K562 (cell line): ENCODE data around the gene HPS5. TPM values are rescaled to one million over a fixed set of nuclear protein-coding genes. Genes with fewer than 3 reads are reported as not detected.
A peak's percentile ranks its signal among the peaks of the same experiment; 100 is the strongest.

ENCODE experiments used
- ATAC-seq: fragments of 200-7000 bp; cut with Tn5 transposase; 3 replicates; pipeline ENCODE4 v1.9.1; 2020; ENCODE audit warnings: moderate library complexity
- BruUV-seq: library from RNA; stranded (reverse); fragments of 400-500 nt; replicated peaks from 2 replicates; lab custom pipeline; 2021; lab: Mats Ljungman, UMichigan
- CTCF ChIA-PET: fragments of 300-600 bp; formaldehyde crosslinking; extraction: SDS; loops from one replicate; lab custom pipeline; 2021; ENCODE audit warnings: low intra/inter-chr PET ratio; lab: Yijun Ruan, JAX
- POLR2A ChIA-PET: fragments of 300-600, 350-650 bp; sonication (Branson Sonifier 250); formaldehyde crosslinking; extraction: SDS; loops from one replicate; lab custom pipeline; 2021; ENCODE audit warnings: antibody characterized with exemption, inconsistent platforms; lab: Yijun Ruan, JAX
- DNase-seq, 4 experiments: peaks; one replicate each; pipeline versions ENCODE4 v3.0.0 to v3.0.0-alpha.2; 2011 to 2018; ENCODE audit warnings: low spot score in 3 of 4, mixed read lengths in 3 of 4; ENCODE audit errors: extremely low read depth in 1 of 4
- FAIRE-seq: peaks from 2 replicates; lab custom pipeline; 2011; peaks lifted over from hg19 to GRCh38; lab: Jason Lieb, UNC
- H2AFZ ChIP-seq: 2 replicates; pipeline ENCODE4 v1.6.0; 2011; ENCODE audit warnings: low read depth, low read length, control low read depth, inconsistent platforms
- H3K27ac ChIP-seq: fragments of 200-600 bp; 3 replicates; pipeline ENCODE4 v1.8.0; 2011; ENCODE audit warnings: low read depth, mild to moderate bottlenecking, control low read depth, inconsistent platforms, low read length, moderate library complexity, mixed read lengths; ENCODE audit errors: extremely low read depth
- H3K27me3 ChIP-seq, 2 experiments: fragments of 300-600 bp in 1 of 2; 2 replicates in 1 of 2; 3 replicates in 1 of 2; pipeline versions ENCODE4 v1.6.0 to v1.8.0; 2011; ENCODE audit warnings: inconsistent platforms in 2 of 2, low read length in 2 of 2, mild to moderate bottlenecking in 1 of 2, mixed read lengths in 1 of 2, moderate library complexity in 1 of 2; ENCODE audit not compliant: control insufficient read depth in 2 of 2, insufficient read depth in 2 of 2
- H3K36me3 ChIP-seq: fragments of 300-600 bp; 3 replicates; pipeline ENCODE4 v1.8.0; 2011; ENCODE audit warnings: mild to moderate bottlenecking, low read length, inconsistent platforms; ENCODE audit not compliant: control insufficient read depth, insufficient read depth
- H3K4me1 ChIP-seq, 2 experiments: fragments of 200-600 bp in 1 of 2; replicated peaks in 1 of 2; 2 replicates in 1 of 2; 3 replicates in 1 of 2; pipeline versions ENCODE4 v1.5.1 to v1.8.0; 2011; ENCODE audit warnings: inconsistent platforms in 2 of 2, low read length in 2 of 2, mild to moderate bottlenecking in 1 of 2, mixed read lengths in 1 of 2, moderate library complexity in 1 of 2; ENCODE audit not compliant: control insufficient read depth in 2 of 2, insufficient read depth in 2 of 2
- H3K4me2 ChIP-seq: 2 replicates; pipeline ENCODE4 v1.6.1; 2011; ENCODE audit warnings: low read length, control low read depth, inconsistent platforms, mixed read lengths; ENCODE audit not compliant: insufficient read depth
- H3K4me3 ChIP-seq: fragments of 200-600 bp; sonication (generic), shearing (Covaris generic); 2 replicates; pipeline ENCODE4 v1.5.1; 2016; ENCODE audit warnings: control low read depth, inconsistent platforms
- H3K79me2 ChIP-seq: fragments of 200-600 bp; 3 replicates; pipeline ENCODE4 v1.8.0; 2011; ENCODE audit warnings: low read length, inconsistent platforms; ENCODE audit not compliant: control insufficient read depth, insufficient read depth
- H3K9ac ChIP-seq, 2 experiments: 2 replicates each; pipeline versions ENCODE4 v1.6.0 to v1.6.1; 2011; ENCODE audit warnings: low read depth in 2 of 2, low read length in 2 of 2, control low read depth in 1 of 2, inconsistent platforms in 1 of 2, mild to moderate bottlenecking in 1 of 2, mixed read lengths in 1 of 2; ENCODE audit not compliant: insufficient read depth in 1 of 2
- H3K9me1 ChIP-seq: one replicate; pipeline ENCODE4 v1.6.0; 2011; ENCODE audit warnings: inconsistent platforms, mild to moderate bottlenecking, low read length, moderate library complexity; ENCODE audit not compliant: control insufficient read depth, insufficient read depth
- H3K9me3 ChIP-seq: replicated peaks from 2 replicates; pipeline ENCODE4 v1.5.1; 2011; ENCODE audit warnings: low read depth, low read length, inconsistent platforms; ENCODE audit not compliant: control insufficient read depth, insufficient read depth
- H4K20me1 ChIP-seq: replicated peaks from 2 replicates; pipeline ENCODE4 v1.6.1; 2011; ENCODE audit warnings: low read length, inconsistent platforms, mixed read lengths; ENCODE audit not compliant: control insufficient read depth, insufficient read depth
- BCOR ChIP-seq: fragments of 450-650 bp; IDR thresholded peaks from 2 replicates; pipeline ENCODE4 v1.6.1; 2016
- HOXB6 ChIP-seq: fragments of 250-450 bp; sonication (Bioruptor Pico); IDR thresholded peaks from 2 replicates; pipeline ENCODE4 v1.5.1; 2022; ENCODE audit warnings: mild to moderate bottlenecking, borderline replicate concordance
- KDM1A ChIP-seq, 2 experiments: fragments of 450-650 bp; IDR thresholded peaks; 2 replicates each; pipeline ENCODE4 v1.6.1; 2016; ENCODE audit warnings: mild to moderate bottlenecking in 2 of 2
- LCOR ChIP-seq: sonication (generic); formaldehyde crosslinking; IDR thresholded peaks from 2 replicates; pipeline ENCODE4 v1.8.0; 2022; ENCODE audit warnings: mild to moderate bottlenecking, missing genetic modification reagents
- MEIS2 ChIP-seq: fragments of 450-650 bp; IDR thresholded peaks from 2 replicates; pipeline ENCODE4 v1.6.1; 2014; ENCODE audit warnings: mild to moderate bottlenecking; ENCODE audit not compliant: partially characterized antibody
- MLX ChIP-seq, 2 experiments: fragments of 450-650 bp in 1 of 2; sonication (generic) in 1 of 2; formaldehyde crosslinking; conservative IDR thresholded peaks; 2 replicates each; pipeline versions ENCODE4 v1.4.0 to v1.8.1; 2020 to 2022; ENCODE audit warnings: mild to moderate bottlenecking in 1 of 2, missing genetic modification reagents in 1 of 2
- PBX2 ChIP-seq, 2 experiments: IDR thresholded peaks in 1 of 2; conservative IDR thresholded peaks in 1 of 2; 2 replicates each; pipeline ENCODE4 v1.6.1; 2016; ENCODE audit warnings: low read depth in 2 of 2, mild to moderate bottlenecking in 1 of 2, missing compliant biosample characterization in 1 of 2, missing genetic modification characterization in 1 of 2, moderate library complexity in 1 of 2
- RB1 ChIP-seq: fragments of 450-650 bp; IDR thresholded peaks from 2 replicates; pipeline ENCODE4 v1.6.1; 2017; ENCODE audit warnings: low read depth, mild to moderate bottlenecking
- RBM25 ChIP-seq: fragments of 200-400 bp; formaldehyde crosslinking; IDR thresholded peaks from 2 replicates; pipeline ENCODE4 v1.6.1; 2018; ENCODE audit warnings: low read length, low read depth, moderate library complexity; ENCODE audit not compliant: severe bottlenecking
- SLC30A9 ChIP-seq: fragments of 250-450 bp; sonication (Bioruptor Pico); IDR thresholded peaks from 2 replicates; pipeline ENCODE4 v1.8.0; 2022; ENCODE audit warnings: mild to moderate bottlenecking, moderate library complexity
- SMARCA5 ChIP-seq: fragments of 450-650 bp; IDR thresholded peaks from 2 replicates; pipeline ENCODE4 v1.6.1; 2016
- ZNF121 ChIP-seq: sonication (generic); formaldehyde crosslinking; conservative IDR thresholded peaks from 2 replicates; pipeline ENCODE4 v1.8.0; 2022; ENCODE audit warnings: missing genetic modification reagents
- ZNF589 ChIP-seq: fragments of 200-800 bp; sonication (Bioruptor generic); IDR thresholded peaks from 2 replicates; pipeline ENCODE4 v1.6.1; 2016; ENCODE audit warnings: low read depth, missing genetic modification characterization, missing compliant biosample characterization
- WGBS: fragments of 100-300 bp; shearing (Covaris generic); methylation state at CpG from one replicate; pipeline ENCODE4 v1.1.6; 2016; ENCODE audit warnings: low coverage, mixed read lengths; ENCODE audit not compliant: insufficient coverage; ENCODE audit errors: missing lambda C conversion rate; 5-methylcytosine and 5-hydroxymethylcytosine counted together
- in situ Hi-C: fragments of 300-500 bp; cut with MboI; formaldehyde crosslinking; loops from 4 replicates; pipeline ENCODE4 v1.15.0; 2018; ENCODE audit warnings: inconsistent platforms, mixed read lengths
- intact Hi-C: fragments of 100-400 bp; cut with micrococcal nuclease; formaldehyde crosslinking; loops from 2 replicates; pipeline ENCODE4 v1.14.2; 2022
- polyA plus RNA-seq, 8 experiments: library from polyadenylated mRNA; depleted of rRNA in 4 of 8; stranded (reverse) in 5 of 8; unstranded in 3 of 8; fragments of >200 nt; fragmentation: Nextera tagmentation in 2 of 8; fragmentation: Illumina TruSeq in 1 of 8; extraction: Ambion mirVana in 2 of 8; extraction: Trizol in 1 of 8; gene quantifications; 2 replicates each; pipeline versions ENCODE4 v1.2.1 to v1.2.3, GENCODE V29; 2011 to 2014; ENCODE audit warnings: inconsistent platforms in 1 of 8, missing spikeins in 1 of 8
- total RNA-seq, 7 experiments: library from RNA; depleted of rRNA in 6 of 7; stranded (reverse); fragments of >200 nt in 6 of 7; fragmentation: Illumina TruSeq in 2 of 7; extraction: Trizol in 2 of 7; gene quantifications; 2 replicates each; pipeline versions ENCODE4 v1.2.1 to v1.2.3, GENCODE V29; 2011 to 2021; ENCODE audit warnings: low replicate concordance in 1 of 7

HPS5 gene
- total and polyA plus RNA-seq, 9 of the 15 experiments (the other 6 are each of a cell fraction or from before 2014, with no cell fraction given), result 12.2 to 28.1 (median 16.8) TPM

- 91% methylated on average over 4 of the region's 4 CpGs for WGBS
- in situ Hi-C loops, result no loop called here
- Histone ChIP-seq H3K4me2 (no peak overlapping the region), H2AFZ (no peak overlapping the region), H4K20me1 (no peaks in the 10 kb centered on the region), H3K36me3 (peaks cover 25% of the 10 kb centered on the region), H3K9me3 (no peaks in the 10 kb centered on the region), H3K27me3 (no peaks in the 10 kb centered on the region), H3K27ac (no peak overlapping the region), H3K79me2 (peaks cover 84% of the 10 kb centered on the region), H3K4me1 (peaks cover 8 to 37% of the 10 kb centered on the region in 2 experiments; a peak in 4 of 5 replicates), H3K9me1 (no peaks in the 10 kb centered on the region), H3K9ac (no peak overlapping the region), H3K4me3 (no peak overlapping the region)
- BruUV-seq, result no TSS peak
- TF ChIP-seq RB1 (no peak), SLC30A9 (no peak), ZNF589 (CRISPR knock-in tag) (no peak)
- ChIA-PET POLR2A (no interaction called here), CTCF (no interaction called here)
- DNase-seq (no peak), ATAC-seq (no peak), FAIRE-seq (no peak)
- intact Hi-C loops, result no loop called here
Observed at GRCh38 chr11:18317551-18317950, 4.4 kb downstream of the HPS5 start.

- no peak for TF ChIP-seq MLX (CRISPR knock-in tag; conservative IDR thresholded peaks at IDR 0.05)
- no peak for TF ChIP-seq PBX2 (CRISPR knock-in tag; IDR thresholded peaks at IDR 0.05; ENCODE audit: low read depth)
- TF ChIP-seq PBX2 (tag; conservative IDR thresholded peaks at IDR 0.05; ENCODE audit: low read depth), result peak; percentile 30; the same call in 1 of the 2 replicates
- TF ChIP-seq SMARCA5, result 0 out of 2 replicates have a peak, but pooled peaks have one; percentile 24
- no peak for TF ChIP-seq LCOR (CRISPR knock-in tag)
- TF ChIP-seq HOXB6, result no peak
- TF ChIP-seq MEIS2, result peak; percentile 39
- TF ChIP-seq ZNF121 (CRISPR knock-in tag), result peak; percentile 98
- peak in 1 of 2 experiments; percentile 37; a peak in 1 of 4 replicates for TF ChIP-seq KDM1A (IDR thresholded peaks at IDR 0.05)
- TF ChIP-seq RBM25, result peak; percentile 68
- TF ChIP-seq BCOR, result peak; percentile 80
- Histone ChIP-seq H3K79me2 (peaks cover 74% of the 10 kb centered on the region), H3K4me3 (no peak overlapping the region), H3K4me1 (peaks cover 8 to 37% of the 10 kb centered on the region in 2 experiments; a peak in 4 of 5 replicates), H4K20me1 (no peaks in the 10 kb centered on the region), H3K9ac (no peak overlapping the region), H3K36me3 (peaks cover 38% of the 10 kb centered on the region), H3K4me2 (no peak overlapping the region), H3K9me1 (no peaks in the 10 kb centered on the region), H3K27ac (no peak overlapping the region), H3K27me3 (no peaks in the 10 kb centered on the region), H2AFZ (no peak overlapping the region), H3K9me3 (no peaks in the 10 kb centered on the region)
- ChIA-PET POLR2A (interaction anchor here (0.7 to 1.7 kb wide), 2 partner anchors 11 to 12 kb away, joined by 3 to 4 read pairs; no protein-coding TSS in a partner anchor), CTCF (interaction anchor here (0.6 kb wide), 1 partner anchor 317 kb away, joined by 3 read pairs; no protein-coding TSS in a partner anchor)
- BruUV-seq, result no TSS peak
- intact Hi-C loops, result no loop called here
- in situ Hi-C loops, result no loop called here
- WGBS, result 89% methylated on average over 2 of the region's 2 CpGs
- FAIRE-seq, result no peak
- no peak for ATAC-seq
- no peak for DNase-seq
Observed at GRCh38 chr11:18315893-18316292, 6.0 kb downstream of the HPS5 start.
